ENCODE results near the gene SH2D3C. TPM values are rescaled to one million over a fixed set of nuclear protein-coding genes. Genes with fewer than 3 reads are reported as not detected.

The SH2D3C gene
- polyA plus RNA-seq, 3 donors: 13.2 to 17.6 (median 16.1) TPM

- peak in 1 of 11 donors; percentile 24 for DNase-seq (ENCODE audit: extremely low read depth in 1 of 11, low read depth in 9 of 11, low spot score in 4 of 11)
These were observed 31.3 kb upstream of the SH2D3C start for GRCh38 chr9:127809540-127810377.

- DNase-seq (ENCODE audit: extremely low read depth in 1 of 11, low read depth in 9 of 11, low spot score in 4 of 11): no peak
These were observed 30.6 kb upstream of the SH2D3C start for GRCh38 chr9:127809002-127809539.

- DNase-seq (ENCODE audit: extremely low read depth in 1 of 11, low read depth in 9 of 11, low spot score in 4 of 11): no peak
These were observed 30.0 kb upstream of the SH2D3C start for GRCh38 chr9:127808347-127809001.

GRCh38 chr9:127806871-127807270, 28.4 kb upstream of the SH2D3C start:
- no peak for DNase-seq (ENCODE audit: extremely low read depth in 1 of 11, low read depth in 9 of 11, low spot score in 4 of 11)

GRCh38 chr9:127805620-127806019, 27.2 kb upstream of the SH2D3C start:
- DNase-seq (ENCODE audit: extremely low read depth in 1 of 11, low read depth in 9 of 11, low spot score in 4 of 11): no peak

GRCh38 chr9:127803507-127804352, 25.3 kb upstream of the SH2D3C start:
- no peak for DNase-seq (ENCODE audit: extremely low read depth in 1 of 11, low read depth in 9 of 11, low spot score in 4 of 11)

GRCh38 chr9:127802576-127803443, 24.3 kb upstream of the SH2D3C start, which contains the start of gene FPGS:
FPGS (plus strand) TSS chr9:127802882; CDS start chr9:127802925, 43 bp downstream.
- peak in 10 of 11 donors; percentile 52 to 83 (median 76) for DNase-seq (ENCODE audit: extremely low read depth in 1 of 11, low read depth in 9 of 11, low spot score in 4 of 11)

- no peak for DNase-seq (ENCODE audit: extremely low read depth in 1 of 11, low read depth in 9 of 11, low spot score in 4 of 11)
These were observed 23.6 kb upstream of the SH2D3C start for GRCh38 chr9:127801955-127802575.

- DNase-seq (ENCODE audit: extremely low read depth in 1 of 11, low read depth in 9 of 11, low spot score in 4 of 11): no peak
These were observed 18.4 kb upstream of the SH2D3C start for GRCh38 chr9:127796852-127797370.

- DNase-seq (ENCODE audit: extremely low read depth in 1 of 11, low read depth in 9 of 11, low spot score in 4 of 11): no peak
These were observed 17.9 kb upstream of the SH2D3C start for GRCh38 chr9:127796225-127796813.

- no peak for DNase-seq (ENCODE audit: extremely low read depth in 1 of 11, low read depth in 9 of 11, low spot score in 4 of 11)
These were observed 15.7 kb upstream of the SH2D3C start for GRCh38 chr9:127794001-127794791.

- DNase-seq (ENCODE audit: extremely low read depth in 1 of 11, low read depth in 9 of 11, low spot score in 4 of 11): no peak
These were observed 14.7 kb upstream of the SH2D3C start for GRCh38 chr9:127793093-127793708.

- DNase-seq (ENCODE audit: extremely low read depth in 1 of 11, low read depth in 9 of 11, low spot score in 4 of 11): no peak
These were observed 14.1 kb upstream of the SH2D3C start for GRCh38 chr9:127792417-127793031.

GRCh38 chr9:127791085-127791484, 12.6 kb upstream of the SH2D3C start:
- no peak for DNase-seq (ENCODE audit: extremely low read depth in 1 of 11, low read depth in 9 of 11, low spot score in 4 of 11)

GRCh38 chr9:127790094-127790855, 11.8 kb upstream of the SH2D3C start:
- no peak for DNase-seq (ENCODE audit: extremely low read depth in 1 of 11, low read depth in 9 of 11, low spot score in 4 of 11)
